ENCODE results near the gene LMNB1.
"Not testable (repeated sequence)": the region's sequence is repeated elsewhere in the genome, so short reads cannot be mapped to it uniquely, and the experiment has no call there.

LMNB1 gene

DNA sequence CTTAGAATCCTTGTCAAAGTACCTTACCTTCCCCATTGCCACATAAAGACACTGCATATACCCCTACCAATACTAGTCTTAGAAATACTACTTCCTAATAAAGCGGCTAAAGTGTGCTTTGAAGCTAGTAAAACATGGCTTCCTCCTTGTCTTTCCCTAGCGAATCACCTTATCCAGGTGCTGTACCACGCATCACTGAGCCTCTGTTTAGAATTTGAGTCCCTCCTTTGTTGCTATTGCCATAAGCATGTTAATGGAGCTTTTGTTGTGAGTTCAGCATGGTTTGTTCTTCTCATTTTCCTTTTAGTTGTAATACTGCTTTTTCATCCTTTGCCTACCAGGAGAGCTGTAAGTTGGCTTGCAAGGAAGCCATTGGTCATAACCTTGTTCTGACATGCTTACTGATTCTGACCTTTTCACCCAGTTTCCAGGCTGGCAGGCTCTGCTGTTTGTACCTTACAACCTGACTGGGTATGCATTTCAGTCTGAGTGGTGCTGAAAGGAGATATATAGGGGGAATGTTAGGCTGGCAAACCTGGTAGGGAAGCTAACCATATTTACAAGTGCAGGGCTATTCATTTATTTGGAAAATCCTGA is 49.8 kb downstream of the LMNB1 start:
- no peak for DNase-seq (ENCODE audit: low read depth)

DNA sequence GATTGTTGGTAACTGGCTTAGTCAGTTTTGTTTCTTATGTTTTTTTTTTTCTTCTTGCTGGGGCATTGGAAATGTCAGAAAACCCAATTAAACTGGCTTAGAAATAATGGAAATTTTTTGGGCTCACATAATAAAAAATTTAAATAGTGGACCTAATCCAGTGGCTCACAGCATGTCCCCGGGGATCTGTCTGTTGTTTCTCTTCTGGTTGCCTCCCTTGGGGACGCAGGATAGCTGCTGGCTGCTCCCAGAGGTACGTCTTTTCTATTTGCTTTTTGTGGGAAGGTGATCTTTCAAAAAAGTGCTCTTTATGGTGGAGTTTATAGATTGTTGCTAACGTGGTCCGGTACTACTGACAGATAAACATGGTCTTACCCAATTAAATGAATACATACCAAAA is 52.2 kb downstream of the LMNB1 start:
- no peak for DNase-seq (ENCODE audit: low read depth)

- DNase-seq (ENCODE audit: low read depth): no peak
Observed at GRCh38 chr5:126830061-126830460, 53.1 kb downstream of the LMNB1 start.

DNA sequence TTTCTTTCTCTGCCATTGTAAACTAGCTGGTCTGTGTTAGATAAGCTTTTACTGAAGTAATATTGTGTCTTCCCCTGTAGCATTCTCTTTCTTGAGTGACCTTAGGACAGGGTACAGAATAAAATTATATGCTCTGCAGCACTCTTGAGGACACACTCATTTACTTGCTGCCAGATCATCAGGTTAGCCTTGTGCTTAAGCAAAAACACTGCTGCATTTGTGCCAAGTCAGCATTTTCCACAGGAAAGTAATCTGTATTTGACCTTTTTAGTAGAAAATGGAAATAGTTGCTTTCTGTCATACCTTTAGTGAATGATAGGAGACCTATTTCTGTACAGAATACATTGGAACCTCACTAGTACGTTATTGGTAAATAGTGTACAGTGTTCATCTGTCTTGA is 54.2 kb downstream of the LMNB1 start:
- no peak for DNase-seq (ENCODE audit: low read depth)

- no peak for DNase-seq (ENCODE audit: low read depth)
Observed at GRCh38 chr5:126836778-126837177, 59.8 kb downstream of the LMNB1 start.

DNA sequence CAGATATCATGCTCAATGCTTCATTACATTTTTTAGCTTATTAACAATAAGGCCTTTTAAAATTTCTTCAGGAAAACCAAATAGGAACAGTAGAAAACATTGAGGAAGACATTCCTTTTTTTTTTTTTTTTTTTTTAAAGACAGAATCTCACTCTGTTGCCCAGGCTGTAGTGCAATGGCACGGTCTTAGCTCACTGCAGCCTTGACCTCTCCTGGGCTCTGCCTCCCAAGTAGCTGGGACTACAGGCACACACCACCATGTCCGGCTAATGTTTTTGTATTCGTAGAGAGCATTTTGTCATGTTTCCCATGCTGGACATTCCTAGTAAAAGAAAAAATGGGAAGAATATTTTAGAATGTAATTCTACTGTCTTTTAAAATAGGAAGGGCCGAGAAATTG is 60.3 kb downstream of the LMNB1 start:
- no peak for DNase-seq (ENCODE audit: low read depth)

GRCh38 chr5:126837906-126838539 is 61.1 kb downstream of the LMNB1 start:
- DNase-seq (ENCODE audit: low read depth): no peak

GRCh38 chr5:126839407-126839806 is 62.5 kb downstream of the LMNB1 start:
- DNase-seq (ENCODE audit: low read depth): not testable (repeated sequence)

DNA sequence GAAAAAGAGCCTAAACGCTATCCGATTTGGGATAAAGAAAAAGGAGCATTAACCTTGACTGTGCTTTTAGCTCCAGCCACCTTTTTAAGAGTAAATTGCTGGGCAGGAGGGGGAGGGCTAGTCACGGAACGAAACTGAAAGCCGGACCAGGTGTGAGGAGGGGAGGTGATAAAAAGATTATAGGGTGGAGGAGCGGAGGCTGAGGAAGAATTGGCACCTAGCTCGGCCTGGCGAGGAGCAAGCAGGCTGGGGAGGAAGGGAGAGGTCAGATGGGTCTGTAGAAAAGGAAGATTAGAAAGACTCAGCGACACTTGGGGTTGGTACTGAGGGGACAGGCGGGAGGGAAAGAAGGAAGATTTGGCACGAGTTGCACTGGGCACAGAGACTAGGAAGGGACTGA is 66.4 kb downstream of the LMNB1 start:
- not testable (repeated sequence) for DNase-seq (ENCODE audit: low read depth)

DNA sequence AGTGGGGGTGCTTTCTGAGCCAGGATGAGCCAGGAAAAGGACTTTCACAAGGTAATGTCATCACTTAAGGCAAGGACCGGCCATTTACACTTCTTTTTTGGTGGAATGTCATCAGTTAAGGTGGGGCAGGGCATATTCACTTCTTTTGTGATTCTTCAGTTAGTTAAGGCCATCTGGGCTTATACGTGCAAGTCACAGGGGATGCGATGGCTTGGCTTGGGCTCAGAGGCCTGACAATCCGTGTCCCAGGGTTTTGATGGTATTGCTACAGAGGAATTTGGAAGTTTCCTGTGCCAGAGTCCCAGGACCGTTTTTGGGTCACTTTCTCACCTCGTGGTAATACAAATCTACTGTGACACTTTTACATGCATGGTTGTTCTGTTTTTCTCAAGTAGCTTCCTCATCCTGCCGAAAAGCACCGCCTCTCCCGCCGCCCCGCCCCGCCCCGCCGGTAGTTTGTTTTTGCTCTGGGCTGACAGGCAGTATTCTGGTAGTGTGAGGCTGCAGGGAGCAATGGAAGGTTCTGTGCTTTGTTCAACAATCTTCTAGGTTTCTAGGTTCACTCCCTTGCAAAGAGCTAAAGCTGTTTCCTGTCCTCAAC is 68.6 kb downstream of the LMNB1 start:
- peak; percentile 38 for DNase-seq (ENCODE audit: low read depth)

- no peak for DNase-seq (ENCODE audit: low read depth)
Observed at GRCh38 chr5:126846344-126846743, 69.4 kb downstream of the LMNB1 start.

DNA sequence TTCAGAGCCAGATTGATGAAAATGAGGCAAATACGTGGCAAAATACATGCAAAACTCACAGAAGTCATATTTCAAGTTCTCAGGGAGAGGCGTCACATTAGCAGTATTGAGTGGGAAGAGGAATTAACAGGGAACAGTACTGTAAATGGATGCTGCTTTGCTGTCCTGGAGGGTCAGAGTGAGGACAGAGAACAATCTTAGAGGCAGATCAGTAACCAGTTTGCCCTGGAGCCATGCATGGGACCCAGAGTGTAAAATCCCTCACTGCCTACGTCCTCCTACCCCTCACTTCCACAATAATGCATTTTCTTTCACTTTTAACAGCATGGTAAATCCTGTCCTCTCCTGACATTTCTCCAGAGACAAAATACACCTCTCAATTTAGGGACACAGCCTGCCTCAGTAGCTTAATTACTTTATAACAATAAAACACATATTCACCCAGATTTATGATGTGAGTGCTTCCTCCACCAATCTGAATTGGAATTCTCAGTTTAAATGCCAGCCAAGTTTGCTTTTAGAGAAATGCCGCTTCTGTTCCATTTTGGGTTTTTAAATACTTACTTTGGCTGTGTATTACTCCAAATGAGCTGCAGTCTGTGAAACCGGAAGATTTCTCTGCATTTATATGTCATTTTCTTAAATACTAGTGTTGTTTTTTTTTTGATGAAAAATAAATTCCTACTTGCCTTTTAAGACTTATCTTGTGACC is 70.0 kb downstream of the LMNB1 start:
- DNase-seq (ENCODE audit: low read depth): no peak

DNA sequence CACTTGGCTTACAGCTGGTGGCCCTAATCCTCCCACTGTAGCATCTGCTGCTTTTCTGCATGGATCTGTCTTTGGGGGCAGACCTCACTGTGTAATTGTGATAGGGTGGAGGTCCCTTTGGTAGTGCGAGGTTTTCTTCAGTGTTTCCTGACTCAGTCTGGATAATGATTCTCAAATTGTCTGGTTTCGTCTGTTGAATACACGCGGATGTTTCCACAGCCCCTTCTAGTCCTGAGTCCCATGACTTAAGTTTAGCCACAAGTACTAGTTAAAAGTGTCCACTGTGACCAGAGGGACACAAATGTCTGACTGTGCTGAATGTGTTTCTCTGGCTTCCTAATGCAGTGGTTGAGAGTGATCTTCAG is 70.5 kb downstream of the LMNB1 start:
- no peak for DNase-seq (ENCODE audit: low read depth)

DNA sequence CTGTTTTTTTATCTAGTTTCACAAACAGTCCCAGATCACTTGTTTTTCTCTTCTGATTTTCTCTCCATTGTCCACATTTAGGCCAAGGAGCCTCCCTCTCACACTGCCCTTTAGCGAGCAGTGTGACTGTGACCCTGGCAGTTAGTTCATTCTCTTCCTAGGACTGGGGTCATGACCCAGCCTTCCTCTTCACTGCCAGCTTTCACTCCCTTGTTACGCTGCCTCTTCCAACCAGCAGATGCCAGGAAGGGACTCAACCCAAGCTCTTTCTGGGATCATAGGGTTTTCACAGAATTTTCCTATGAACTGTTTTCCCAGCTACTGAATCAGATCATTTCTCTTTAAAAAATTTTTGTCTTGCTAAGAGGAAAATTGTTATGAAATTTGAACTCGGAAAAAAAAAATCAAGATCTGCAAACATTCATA is 70.9 kb downstream of the LMNB1 start:
- DNase-seq (ENCODE audit: low read depth): no peak

GRCh38 chr5:126848253-126848652 is 71.3 kb downstream of the LMNB1 start:
- no peak for DNase-seq (ENCODE audit: low read depth)

GRCh38 chr5:126849101-126849678 is 72.3 kb downstream of the LMNB1 start:
- no peak for DNase-seq (ENCODE audit: low read depth)

- DNase-seq (ENCODE audit: low read depth): no peak
Observed at GRCh38 chr5:126851501-126852011, 74.6 kb downstream of the LMNB1 start.

GRCh38 chr5:126852091-126852571 is 75.2 kb downstream of the LMNB1 start:
- DNase-seq (ENCODE audit: low read depth): no peak

- no peak for DNase-seq (ENCODE audit: low read depth)
Observed at GRCh38 chr5:126852841-126853271, 75.9 kb downstream of the LMNB1 start.

DNA sequence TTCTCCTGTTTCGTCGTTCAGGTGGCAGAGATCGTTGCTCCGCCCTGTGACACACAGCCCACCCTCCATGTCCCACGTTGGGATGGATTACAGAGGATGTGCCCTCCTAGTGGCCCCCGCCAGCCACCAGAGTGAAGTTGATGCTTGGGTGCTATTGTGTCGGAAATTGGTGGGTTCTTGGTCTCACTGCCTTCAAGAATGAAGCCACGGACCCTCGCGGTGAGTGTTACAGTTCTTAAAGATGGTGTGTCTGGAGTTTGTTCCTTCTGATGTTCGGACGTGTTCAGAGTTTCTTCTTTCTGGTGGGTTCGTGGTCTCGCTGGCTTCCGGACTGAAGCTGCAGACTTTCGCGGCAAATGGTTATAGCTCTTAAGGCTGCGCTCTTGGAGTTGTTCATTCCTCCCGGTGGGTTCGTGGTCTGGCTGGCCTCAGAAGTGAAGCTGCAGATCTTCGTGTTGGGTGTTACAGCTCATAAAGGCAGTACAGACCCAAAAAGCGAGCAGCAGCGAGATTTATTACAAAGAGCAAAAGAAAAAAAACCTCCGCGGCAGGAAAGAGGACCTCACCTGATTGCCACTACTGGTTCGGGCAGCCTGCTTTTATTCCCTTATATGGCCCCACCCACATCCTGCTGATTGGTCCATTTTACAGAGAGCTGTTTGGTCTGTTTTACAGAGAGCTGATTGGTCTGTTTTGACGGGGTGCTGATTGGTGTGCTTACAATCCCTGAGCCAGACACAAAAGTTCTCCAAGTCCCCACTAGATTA is 76.8 kb downstream of the LMNB1 start:
- DNase-seq (ENCODE audit: low read depth): peak; percentile 11

GRCh38 chr5:126854526-126855110 is 77.7 kb downstream of the LMNB1 start:
- DNase-seq (ENCODE audit: low read depth): no peak

Measured in stimulated activated CD8-positive, alpha-beta memory T cell treated with anti-CD3 and anti-CD28 coated beads, Interleukin-15, amount 100 ng/mL, for 1 hour (primary cell).